Esophagus muscularis mucosa (tissue), 4 donors: ENCODE results near the gene DRD3. TPM values are rescaled to one million over a fixed set of nuclear protein-coding genes. Genes with fewer than 3 reads are reported as not detected.

Experiments used
- DNase-seq: peaks from one replicate; pipeline ENCODE4 v3.0.0-alpha.2; 2017; ENCODE audit errors: extremely low spot score
- H3K27ac ChIP-seq, 4 donors: fragments of 200-600 bp; sonication (generic); replicated peaks in 1 of 4; 1 replicate in 3 of 4; 2 replicates in 1 of 4; pipeline ENCODE4 v1.5.1; 2016 to 2019; ENCODE audit warnings: mild to moderate bottlenecking in 1 of 4
- H3K27me3 ChIP-seq, 4 donors: fragments of 200-600 bp; sonication (generic); one replicate each; pipeline versions ENCODE4 v1.5.1 to v1.6.0; 2016 to 2019
- H3K36me3 ChIP-seq, 4 donors: fragments of 200-600 bp; sonication (generic); one replicate each; pipeline ENCODE4 v1.5.1; 2016 to 2019
- H3K4me1 ChIP-seq, 4 donors: fragments of 200-600 bp; sonication (generic); one replicate each; pipeline ENCODE4 v1.5.1; 2016 to 2019
- H3K4me3 ChIP-seq, 4 donors: fragments of 200-600 bp; sonication (generic); 1 replicate in 2 of 4; 2 replicates in 2 of 4; pipeline ENCODE4 v1.5.1; 2016 to 2019; ENCODE audit warnings: mild to moderate bottlenecking in 4 of 4, moderate library complexity in 1 of 4
- H3K9me3 ChIP-seq, 4 donors: fragments of 200-600 bp; sonication (generic); 1 replicate in 3 of 4; 2 replicates in 1 of 4; pipeline ENCODE4 v1.5.1; 2016 to 2019
- CTCF ChIP-seq, 3 experiments: fragments of 200-600 bp in 2 of 3; fragments of 450-650 bp in 1 of 3; sonication (generic) in 2 of 3; IDR thresholded peaks; one replicate each; pipeline ENCODE4 v1.5.1; 2017 to 2019; ENCODE audit warnings: antibody characterized with exemption in 3 of 3, mild to moderate bottlenecking in 2 of 3, moderate library complexity in 1 of 3
- EP300 ChIP-seq: sonication (generic); formaldehyde crosslinking; IDR thresholded peaks from one replicate; pipeline ENCODE4 v1.6.1; 2017; ENCODE audit warnings: antibody characterized with exemption
- POLR2A ChIP-seq: fragments of 450-650 bp; IDR thresholded peaks from one replicate; pipeline ENCODE4 v1.6.1; 2017; ENCODE audit warnings: antibody characterized with exemption, moderate library complexity, mild to moderate bottlenecking, low read depth
- POLR2AphosphoS5 ChIP-seq, 2 donors: sonication (generic); formaldehyde crosslinking; IDR thresholded peaks; one replicate each; pipeline ENCODE4 v1.6.1; 2017; ENCODE audit warnings: antibody characterized with exemption in 2 of 2
- WGBS: methylation state at CpG from one replicate; pipeline ENCODE4 v1.1.5; 2018; 5-methylcytosine and 5-hydroxymethylcytosine counted together
- intact Hi-C: fragments of 100-400 bp; cut with DNase I; formaldehyde crosslinking; loops from one replicate; pipeline ENCODE4 v1.15.1; 2023
- total RNA-seq, 4 donors: library from RNA; depleted of rRNA; stranded (reverse); fragments of >200 nt; gene quantifications; one replicate each; pipeline versions ENCODE4 v1.1.0 to v1.2.1, GENCODE V29; 2016

The DRD3 gene
- total RNA-seq, 4 donors from 2014 or later: not detected

- Histone ChIP-seq H3K4me3 (no peak overlapping the region), H3K4me1 (peaks cover 3 to 17% (median 12%) of the 10 kb centered on the region in 4 donors), H3K27ac (no peak overlapping the region), H3K27me3 (no peaks in the 10 kb centered on the region), H3K36me3 (peaks cover 27 to 93% (median 60%) of the 10 kb centered on the region in 4 donors), H3K9me3 (no peaks in the 10 kb centered on the region)
- no peak for TF ChIP-seq POLR2A
- TF ChIP-seq POLR2AphosphoS5 (IDR thresholded peaks at IDR 0.05): no peak
- TF ChIP-seq CTCF (IDR thresholded peaks at IDR 0.05): no peak
- no peak for TF ChIP-seq EP300
- no peak for DNase-seq
- intact Hi-C loops: no loop called here
Measured at GRCh38 chr3:114081037-114081436, 97.8 kb downstream of the DRD3 start.

GRCh38 chr3:114080201-114080600, 98.7 kb downstream of the DRD3 start:
- DNase-seq: no peak
- no peaks in the 10 kb centered on the region for H3K9me3 ChIP-seq
- intact Hi-C loops: no loop called here
- H3K4me1 ChIP-seq: peaks cover 3 to 17% (median 12%) of the 10 kb centered on the region in 4 donors
- no peaks in the 10 kb centered on the region for H3K27me3 ChIP-seq
- TF ChIP-seq POLR2A: no peak
- no peak for TF ChIP-seq POLR2AphosphoS5 (IDR thresholded peaks at IDR 0.05)
- TF ChIP-seq EP300: no peak
- no peak for TF ChIP-seq CTCF (IDR thresholded peaks at IDR 0.05)
- peaks cover 28 to 93% (median 59%) of the 10 kb centered on the region in 4 donors for H3K36me3 ChIP-seq
- H3K27ac ChIP-seq: no peak overlapping the region
- no peak overlapping the region for H3K4me3 ChIP-seq

- peaks cover 3 to 17% (median 12%) of the 10 kb centered on the region in 4 donors for H3K4me1 ChIP-seq
- H3K27ac ChIP-seq: no peak overlapping the region
- no peak for TF ChIP-seq EP300
- TF ChIP-seq POLR2A: no peak
- TF ChIP-seq POLR2AphosphoS5 (IDR thresholded peaks at IDR 0.05): no peak
- TF ChIP-seq CTCF (IDR thresholded peaks at IDR 0.05): no peak
- intact Hi-C loops: no loop called here
- H3K36me3 ChIP-seq: peaks cover 23 to 93% (median 57%) of the 10 kb centered on the region in 4 donors
- H3K27me3 ChIP-seq: no peaks in the 10 kb centered on the region
- WGBS: 80% methylated on average over 5 of the region's 5 CpGs
- no peak overlapping the region for H3K4me3 ChIP-seq
- H3K9me3 ChIP-seq: no peaks in the 10 kb centered on the region
- DNase-seq: no peak
Measured at GRCh38 chr3:114079761-114080160, 99.1 kb downstream of the DRD3 start.

GRCh38 chr3:114078126-114078525, 100.7 kb downstream of the DRD3 start:
- peaks cover 3 to 17% (median 12%) of the 10 kb centered on the region in 4 donors for H3K4me1 ChIP-seq
- intact Hi-C loops: no loop called here

More at GRCh38 chr3:114078126-114078525, 100.7 kb downstream of the DRD3 start:
- H3K4me3 ChIP-seq: no peak overlapping the region
- H3K36me3 ChIP-seq: peaks cover 38 to 96% (median 63%) of the 10 kb centered on the region in 4 donors
- H3K27me3 ChIP-seq: no peaks in the 10 kb centered on the region
- TF ChIP-seq POLR2AphosphoS5 (IDR thresholded peaks at IDR 0.05): no peak
- TF ChIP-seq EP300: no peak
- no peak for TF ChIP-seq CTCF (IDR thresholded peaks at IDR 0.05)
- no peak for TF ChIP-seq POLR2A
- no peak overlapping the region for H3K27ac ChIP-seq
- no peak for DNase-seq
- no peaks in the 10 kb centered on the region for H3K9me3 ChIP-seq

Other genes with a start within 250 kb of the DRD3 start
- 1 to 10 TPM; 2.0 to 5.2 (median 2.3) TPM for gene ZDHHC23, start 231.0 kb downstream of the DRD3 start, total RNA-seq
- 1 to 10 TPM; 3.2 to 4.6 (median 4.3) TPM for gene CCDC191, start 122.5 kb downstream of the DRD3 start, total RNA-seq
- gene QTRT2, start 122.3 kb downstream of the DRD3 start, total RNA-seq: 10 to 100 TPM in 3 of 4 donors, 1 to 10 TPM in 1; 8.3 to 15.2 (median 11.0) TPM
- not detected for gene ZNF80, start 58.5 kb upstream of the DRD3 start, total RNA-seq
- gene TIGIT, start 115.0 kb upstream of the DRD3 start, total RNA-seq: under 1 TPM in 1 of 4 donors, not detected in 3; 0.33 TPM